ENCODE results near the gene ZG16B.

ZG16B gene

GRCh38 chr16:2817340-2818271, 12.5 kb upstream of the ZG16B start:
- no peak for DNase-seq
- H3K27ac ChIP-seq (ENCODE audit: insufficient read depth, low read length, poor library complexity, severe bottlenecking), result no peak overlapping the region
- H3K27me3 ChIP-seq (replicated peaks; ENCODE audit: control insufficient read depth, insufficient read depth, low read length, poor library complexity, severe bottlenecking), result peaks cover 3% of the 10 kb centered on the region
- no peak overlapping the region for H3K4me3 ChIP-seq (ENCODE audit: insufficient read depth, low read depth, low read length, poor library complexity, severe bottlenecking)
- no peaks in the 10 kb centered on the region for H3K36me3 ChIP-seq (ENCODE audit: control insufficient read depth, insufficient read depth, low read length)
- H3K9me3 ChIP-seq (ENCODE audit: control insufficient read depth, low read length), result no peaks in the 10 kb centered on the region
- no peaks in the 10 kb centered on the region for H3K4me1 ChIP-seq (ENCODE audit: control insufficient read depth, insufficient read depth, low read length, poor library complexity, severe bottlenecking)

GRCh38 chr16:2818272-2818876, 11.7 kb upstream of the ZG16B start:
- no peaks in the 10 kb centered on the region for H3K9me3 ChIP-seq (ENCODE audit: control insufficient read depth, low read length)
- H3K36me3 ChIP-seq (ENCODE audit: control insufficient read depth, insufficient read depth, low read length), result no peaks in the 10 kb centered on the region
- no peak overlapping the region for H3K4me3 ChIP-seq (ENCODE audit: insufficient read depth, low read depth, low read length, poor library complexity, severe bottlenecking)
- no peak for DNase-seq
- peaks cover 3% of the 10 kb centered on the region for H3K27me3 ChIP-seq (replicated peaks; ENCODE audit: control insufficient read depth, insufficient read depth, low read length, poor library complexity, severe bottlenecking)
- H3K4me1 ChIP-seq (ENCODE audit: control insufficient read depth, insufficient read depth, low read length, poor library complexity, severe bottlenecking), result no peaks in the 10 kb centered on the region
- H3K27ac ChIP-seq (ENCODE audit: insufficient read depth, low read length, poor library complexity, severe bottlenecking), result no peak overlapping the region

- H3K4me1 ChIP-seq (ENCODE audit: control insufficient read depth, insufficient read depth, low read length, poor library complexity, severe bottlenecking), result no peaks in the 10 kb centered on the region
- no peak for DNase-seq
- no peak overlapping the region for H3K4me3 ChIP-seq (ENCODE audit: insufficient read depth, low read depth, low read length, poor library complexity, severe bottlenecking)
- H3K27ac ChIP-seq (ENCODE audit: insufficient read depth, low read length, poor library complexity, severe bottlenecking), result no peak overlapping the region
- no peaks in the 10 kb centered on the region for H3K36me3 ChIP-seq (ENCODE audit: control insufficient read depth, insufficient read depth, low read length)
- H3K9me3 ChIP-seq (ENCODE audit: control insufficient read depth, low read length), result no peaks in the 10 kb centered on the region
- H3K27me3 ChIP-seq (replicated peaks; ENCODE audit: control insufficient read depth, insufficient read depth, low read length, poor library complexity, severe bottlenecking), result peaks cover 3% of the 10 kb centered on the region
These were observed 10.7 kb upstream of the ZG16B start for GRCh38 chr16:2819179-2819938.

GRCh38 chr16:2819939-2820835, 9.9 kb upstream of the ZG16B start:
- no peaks in the 10 kb centered on the region for H3K36me3 ChIP-seq (ENCODE audit: control insufficient read depth, insufficient read depth, low read length)
- no peak overlapping the region for H3K27ac ChIP-seq (ENCODE audit: insufficient read depth, low read length, poor library complexity, severe bottlenecking)
- DNase-seq, result no peak
- H3K27me3 ChIP-seq (replicated peaks; ENCODE audit: control insufficient read depth, insufficient read depth, low read length, poor library complexity, severe bottlenecking), result peaks cover 3% of the 10 kb centered on the region
- H3K9me3 ChIP-seq (ENCODE audit: control insufficient read depth, low read length), result no peaks in the 10 kb centered on the region
- H3K4me1 ChIP-seq (ENCODE audit: control insufficient read depth, insufficient read depth, low read length, poor library complexity, severe bottlenecking), result no peaks in the 10 kb centered on the region
- H3K4me3 ChIP-seq (ENCODE audit: insufficient read depth, low read depth, low read length, poor library complexity, severe bottlenecking), result no peak overlapping the region

- no peak overlapping the region for H3K27ac ChIP-seq (ENCODE audit: insufficient read depth, low read length, poor library complexity, severe bottlenecking)
- no peaks in the 10 kb centered on the region for H3K36me3 ChIP-seq (ENCODE audit: control insufficient read depth, insufficient read depth, low read length)
- no peak overlapping the region for H3K4me3 ChIP-seq (ENCODE audit: insufficient read depth, low read depth, low read length, poor library complexity, severe bottlenecking)
- no peak for DNase-seq
- H3K4me1 ChIP-seq (ENCODE audit: control insufficient read depth, insufficient read depth, low read length, poor library complexity, severe bottlenecking), result no peaks in the 10 kb centered on the region
- H3K9me3 ChIP-seq (ENCODE audit: control insufficient read depth, low read length), result no peaks in the 10 kb centered on the region
- H3K27me3 ChIP-seq (replicated peaks; ENCODE audit: control insufficient read depth, insufficient read depth, low read length, poor library complexity, severe bottlenecking), result peaks cover 3% of the 10 kb centered on the region
These were observed 9.1 kb upstream of the ZG16B start for GRCh38 chr16:2820836-2821486.

DNA sequence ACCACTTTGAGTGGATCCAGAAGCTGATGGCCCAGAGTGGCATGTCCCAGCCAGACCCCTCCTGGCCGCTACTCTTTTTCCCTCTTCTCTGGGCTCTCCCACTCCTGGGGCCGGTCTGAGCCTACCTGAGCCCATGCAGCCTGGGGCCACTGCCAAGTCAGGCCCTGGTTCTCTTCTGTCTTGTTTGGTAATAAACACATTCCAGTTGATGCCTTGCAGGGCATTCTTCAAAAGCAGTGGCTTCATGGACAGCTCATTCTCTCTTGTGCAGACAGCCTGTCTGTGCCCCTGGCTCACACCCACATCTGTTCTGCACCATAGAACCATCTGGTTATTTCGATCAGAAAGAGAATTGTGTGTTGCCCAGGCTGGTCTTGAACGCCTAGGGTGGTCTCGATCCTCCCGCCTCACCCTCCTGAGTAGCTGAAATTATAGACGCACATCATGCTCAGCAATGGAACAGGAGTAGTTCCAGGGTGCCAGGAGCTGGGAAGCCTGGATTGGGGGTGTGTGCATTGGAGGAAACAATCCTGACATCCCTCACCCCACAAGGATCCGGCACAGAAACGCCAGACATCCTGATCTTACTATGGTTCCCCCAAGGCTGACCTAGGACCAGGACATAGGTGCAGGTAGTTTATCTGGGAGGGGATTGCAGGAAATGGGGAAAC, 8.5 kb upstream of the ZG16B start:
- no peaks in the 10 kb centered on the region for H3K9me3 ChIP-seq (ENCODE audit: control insufficient read depth, low read length)
- peaks cover 3% of the 10 kb centered on the region for H3K27me3 ChIP-seq (replicated peaks; ENCODE audit: control insufficient read depth, insufficient read depth, low read length, poor library complexity, severe bottlenecking)
- no peaks in the 10 kb centered on the region for H3K4me1 ChIP-seq (ENCODE audit: control insufficient read depth, insufficient read depth, low read length, poor library complexity, severe bottlenecking)
- no peak overlapping the region for H3K4me3 ChIP-seq (ENCODE audit: insufficient read depth, low read depth, low read length, poor library complexity, severe bottlenecking)
- DNase-seq, result no peak
- no peak overlapping the region for H3K27ac ChIP-seq (ENCODE audit: insufficient read depth, low read length, poor library complexity, severe bottlenecking)
- no peaks in the 10 kb centered on the region for H3K36me3 ChIP-seq (ENCODE audit: control insufficient read depth, insufficient read depth, low read length)

GRCh38 chr16:2822158-2822495, 8.0 kb upstream of the ZG16B start:
- H3K9me3 ChIP-seq (ENCODE audit: control insufficient read depth, low read length), result no peaks in the 10 kb centered on the region
- no peaks in the 10 kb centered on the region for H3K4me1 ChIP-seq (ENCODE audit: control insufficient read depth, insufficient read depth, low read length, poor library complexity, severe bottlenecking)
- no peak overlapping the region for H3K4me3 ChIP-seq (ENCODE audit: insufficient read depth, low read depth, low read length, poor library complexity, severe bottlenecking)
- H3K27me3 ChIP-seq (replicated peaks; ENCODE audit: control insufficient read depth, insufficient read depth, low read length, poor library complexity, severe bottlenecking), result peaks cover 3% of the 10 kb centered on the region
- H3K27ac ChIP-seq (ENCODE audit: insufficient read depth, low read length, poor library complexity, severe bottlenecking), result no peak overlapping the region
- no peaks in the 10 kb centered on the region for H3K36me3 ChIP-seq (ENCODE audit: control insufficient read depth, insufficient read depth, low read length)
- no peak for DNase-seq

DNA sequence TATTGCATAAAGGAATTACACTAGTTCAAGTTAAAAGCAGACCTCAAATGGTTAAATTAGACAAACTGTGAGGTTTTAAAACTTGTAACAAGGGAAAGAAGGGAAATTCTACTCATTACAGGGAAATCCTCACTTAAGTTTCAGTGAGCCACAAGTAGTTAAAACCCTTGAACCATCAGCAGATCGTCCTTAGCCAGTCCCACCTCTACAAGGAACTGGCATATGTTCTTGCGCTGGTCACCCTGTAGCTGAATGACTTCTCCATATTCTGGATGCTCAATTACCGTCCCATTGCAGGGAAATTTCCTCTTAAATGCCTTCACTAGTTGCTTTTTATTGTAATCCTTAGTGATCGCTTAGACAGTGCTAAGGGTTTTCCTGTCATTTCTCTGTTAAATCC, 7.6 kb upstream of the ZG16B start:
- H3K9me3 ChIP-seq (ENCODE audit: control insufficient read depth, low read length), result no peaks in the 10 kb centered on the region
- no peaks in the 10 kb centered on the region for H3K36me3 ChIP-seq (ENCODE audit: control insufficient read depth, insufficient read depth, low read length)
- no peak overlapping the region for H3K4me3 ChIP-seq (ENCODE audit: insufficient read depth, low read depth, low read length, poor library complexity, severe bottlenecking)
- H3K4me1 ChIP-seq (ENCODE audit: control insufficient read depth, insufficient read depth, low read length, poor library complexity, severe bottlenecking), result no peaks in the 10 kb centered on the region
- no peak overlapping the region for H3K27ac ChIP-seq (ENCODE audit: insufficient read depth, low read length, poor library complexity, severe bottlenecking)
- peaks cover 3% of the 10 kb centered on the region for H3K27me3 ChIP-seq (replicated peaks; ENCODE audit: control insufficient read depth, insufficient read depth, low read length, poor library complexity, severe bottlenecking)
- DNase-seq, result no peak

- no peaks in the 10 kb centered on the region for H3K4me1 ChIP-seq (ENCODE audit: control insufficient read depth, insufficient read depth, low read length, poor library complexity, severe bottlenecking)
- DNase-seq, result no peak
- no peak overlapping the region for H3K4me3 ChIP-seq (ENCODE audit: insufficient read depth, low read depth, low read length, poor library complexity, severe bottlenecking)
- no peaks in the 10 kb centered on the region for H3K27me3 ChIP-seq (replicated peaks; ENCODE audit: control insufficient read depth, insufficient read depth, low read length, poor library complexity, severe bottlenecking)
- no peaks in the 10 kb centered on the region for H3K36me3 ChIP-seq (ENCODE audit: control insufficient read depth, insufficient read depth, low read length)
- no peak overlapping the region for H3K27ac ChIP-seq (ENCODE audit: insufficient read depth, low read length, poor library complexity, severe bottlenecking)
- no peaks in the 10 kb centered on the region for H3K9me3 ChIP-seq (ENCODE audit: control insufficient read depth, low read length)
These were observed 5.5 kb upstream of the ZG16B start for GRCh38 chr16:2824626-2825025.
